Upper lobe of left lung (tissue), 4 donors: ENCODE data around the gene MUCL3.

ENCODE experiments used
- CTCF ChIP-seq, 6 experiments: fragments of 450-650 bp in 4 of 6; fragments of 200-600 bp in 2 of 6; sonication (generic) in 2 of 6; IDR thresholded peaks; one replicate each; pipeline ENCODE4 v1.5.1; 2016 to 2019; ENCODE audit warnings: antibody characterized with exemption in 6 of 6
- POLR2A ChIP-seq, 4 donors: fragments of 450-650 bp; IDR thresholded peaks; one replicate each; pipeline ENCODE4 v1.5.1; 2016 to 2017; ENCODE audit warnings: antibody characterized with exemption in 4 of 4, mild to moderate bottlenecking in 2 of 4

- no peak for TF ChIP-seq CTCF (IDR thresholded peaks at IDR 0.05)
- peak in 1 of 4 donors; percentile 71 for TF ChIP-seq POLR2A (IDR thresholded peaks at IDR 0.05)
These were observed 42.7 kb downstream of the MUCL3 start, which contains the start of gene MUC21 for GRCh38 chr6:30983439-30983838.
